GM18507 (cell line): ENCODE data around the gene NDUFV2.
A peak's percentile ranks its signal among the peaks of the same experiment; 100 is the strongest.

Experiments
- DNase-seq: peaks from one replicate; pipeline ENCODE4 v3.0.0; 2011; ENCODE audit warnings: low read depth; ENCODE audit not compliant: insufficient read length; ENCODE audit errors: extremely low spot score
- FAIRE-seq: peaks from 2 replicates; lab custom pipeline; 2011; peaks lifted over from hg19 to GRCh38; lab: Jason Lieb, UNC

Gene NDUFV2

GRCh38 chr18:9109523-9109922, 7.0 kb downstream of the NDUFV2 start:
- FAIRE-seq, result no peak
- no peak for DNase-seq

DNA sequence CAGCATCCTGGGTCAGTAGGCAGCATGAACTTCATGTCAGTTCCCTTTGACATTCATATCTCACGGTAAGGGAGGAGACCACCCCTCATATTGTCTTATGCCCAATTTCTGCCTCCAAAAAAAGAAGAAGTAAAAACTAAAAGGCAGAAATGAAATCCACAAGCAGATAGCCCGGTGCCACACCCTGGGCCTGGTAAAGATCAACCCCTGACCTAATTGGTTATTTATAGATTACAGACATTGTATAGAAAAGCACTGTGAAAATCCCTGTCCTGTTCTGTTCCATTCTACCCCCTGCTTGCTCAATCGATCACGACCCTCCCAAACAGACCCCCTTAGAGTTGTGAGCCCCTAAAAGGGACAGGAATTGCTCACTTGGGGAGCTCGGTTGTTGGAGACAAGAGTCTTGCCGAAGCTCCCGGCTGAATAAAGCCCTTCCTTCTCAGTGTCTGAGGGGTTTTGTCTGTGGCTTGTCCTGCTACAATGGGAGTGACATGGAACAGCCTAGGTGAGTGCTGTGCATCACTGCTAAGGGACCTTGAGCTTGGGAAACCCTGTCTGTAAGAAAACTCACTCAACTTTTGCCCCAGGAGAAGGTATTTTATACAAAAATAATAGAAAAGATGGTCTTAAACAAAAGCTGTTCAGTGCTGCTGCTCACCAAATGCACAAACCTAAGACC, 11.1 kb downstream of the NDUFV2 start:
- DNase-seq (no peak), FAIRE-seq (peak; percentile 42)

DNA sequence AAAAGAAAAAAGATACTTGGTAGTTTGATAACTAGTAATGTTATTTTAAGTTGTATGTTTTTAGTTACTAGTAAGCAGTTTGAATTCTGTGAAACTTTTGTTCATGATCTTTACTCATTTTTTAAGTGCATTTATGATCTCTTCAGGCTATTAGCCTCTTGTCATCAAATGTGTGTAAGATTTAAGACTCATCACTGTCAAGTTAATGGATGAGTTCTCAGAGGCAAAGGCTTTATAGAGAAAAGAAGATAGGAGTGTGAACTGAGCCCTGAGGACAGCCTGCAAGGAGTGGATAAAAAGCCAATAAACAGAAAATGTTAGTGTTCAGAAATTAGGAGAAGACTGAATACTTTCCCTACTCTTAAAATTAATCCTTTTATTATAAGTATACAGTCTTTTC, 13.5 kb downstream of the NDUFV2 start:
- peak; percentile 48 for FAIRE-seq

GRCh38 chr18:9117980-9118841, 15.7 kb downstream of the NDUFV2 start:
- DNase-seq, result no peak

More for the DNA sequence above, 13.5 kb downstream of the NDUFV2 start:
- no peak for DNase-seq

GRCh38 chr18:9120796-9121195, 18.3 kb downstream of the NDUFV2 start:
- FAIRE-seq, result no peak

More at GRCh38 chr18:9117980-9118841, 15.7 kb downstream of the NDUFV2 start:
- peak; percentile 78 for FAIRE-seq

GRCh38 chr18:9123520-9123919, 21.0 kb downstream of the NDUFV2 start:
- no peak for DNase-seq
- FAIRE-seq, result peak; percentile 53

More at GRCh38 chr18:9120796-9121195, 18.3 kb downstream of the NDUFV2 start:
- no peak for DNase-seq

DNA sequence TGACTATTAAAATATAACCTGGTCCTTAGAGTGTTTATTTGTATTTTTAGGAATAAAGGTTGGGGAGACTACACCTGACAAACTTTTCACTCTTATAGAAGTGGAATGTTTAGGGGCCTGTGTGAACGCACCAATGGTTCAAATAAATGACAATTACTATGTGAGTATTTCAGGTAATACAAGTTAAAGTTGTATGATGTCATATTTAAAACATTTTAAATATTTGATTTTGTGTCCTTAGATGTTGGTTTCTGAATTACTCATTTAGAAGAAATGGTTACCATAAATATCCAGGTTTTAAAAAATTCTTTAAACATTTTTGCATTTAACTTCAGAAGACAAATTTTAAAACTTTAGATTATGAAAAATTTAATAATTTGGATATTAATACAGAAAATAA, 22.3 kb downstream of the NDUFV2 start:
- DNase-seq (no peak), FAIRE-seq (no peak)

DNA sequence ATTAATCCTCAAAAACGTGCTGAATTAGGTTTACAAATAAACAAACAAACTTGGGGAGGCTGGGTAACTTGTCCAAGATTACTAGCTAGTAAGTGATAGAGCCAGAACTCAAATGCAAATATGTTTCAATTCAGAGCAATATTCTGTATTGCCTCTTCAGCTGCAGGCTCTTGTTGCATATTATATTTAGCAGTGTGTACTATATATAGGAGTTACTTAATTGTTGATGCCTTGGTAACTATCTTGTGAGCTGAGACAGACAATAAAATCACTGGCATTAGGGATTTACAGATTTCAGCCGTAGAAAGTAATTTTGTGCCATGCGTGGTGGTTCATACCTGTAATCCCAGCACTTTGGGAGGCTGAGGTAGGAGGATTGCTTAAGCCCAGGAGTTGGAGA, 23.8 kb downstream of the NDUFV2 start:
- peak; percentile 38 for FAIRE-seq
- DNase-seq, result no peak

DNA sequence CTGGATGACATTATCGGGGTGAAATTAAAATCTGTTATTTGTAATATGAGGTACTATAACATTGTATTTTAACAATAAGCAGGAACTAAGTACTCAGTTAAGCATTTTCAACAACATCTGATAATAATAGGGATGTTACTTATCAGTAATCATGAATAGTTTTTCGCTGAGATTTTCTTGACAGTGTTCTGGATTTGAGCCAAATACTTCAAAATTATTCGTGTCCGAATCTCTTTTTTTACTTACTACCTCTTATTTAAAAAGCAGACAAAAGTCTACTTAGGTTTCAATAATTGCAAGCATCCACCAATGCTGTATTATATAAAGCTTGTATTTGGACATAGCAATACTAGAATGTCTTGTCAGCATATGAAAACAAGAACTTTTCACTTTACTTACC, 27.7 kb downstream of the NDUFV2 start:
- FAIRE-seq, result no peak

DNA sequence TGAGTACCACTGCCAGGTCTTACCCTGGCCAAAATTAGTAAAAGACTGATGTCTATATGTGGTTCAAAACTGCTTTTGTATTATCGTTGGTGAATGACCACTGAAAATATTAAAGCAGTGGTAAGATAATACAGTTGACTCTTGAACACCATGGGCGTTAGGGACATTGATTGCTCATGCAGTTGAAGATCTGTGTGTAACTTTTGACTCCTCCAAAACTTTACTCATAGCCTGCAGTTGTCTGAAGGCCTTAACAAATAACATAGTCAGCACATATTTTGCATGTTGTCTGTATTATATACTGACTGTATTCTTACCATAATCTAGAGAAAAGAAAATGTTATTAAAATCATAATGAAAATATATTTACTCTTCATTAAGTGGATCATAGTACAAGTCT, 28.3 kb downstream of the NDUFV2 start:
- FAIRE-seq, result no peak

More for the DNA sequence above, 27.7 kb downstream of the NDUFV2 start:
- DNase-seq, result no peak

GRCh38 chr18:9132628-9133027, 30.1 kb downstream of the NDUFV2 start:
- no peak for FAIRE-seq
- DNase-seq, result no peak

More for the DNA sequence above, 28.3 kb downstream of the NDUFV2 start:
- DNase-seq, result no peak

GRCh38 chr18:9133225-9133624, 30.7 kb downstream of the NDUFV2 start:
- no peak for FAIRE-seq
- no peak for DNase-seq

GRCh38 chr18:9135081-9135911, 32.8 kb downstream of the NDUFV2 start:
- FAIRE-seq (no peak), DNase-seq (no peak)

DNA sequence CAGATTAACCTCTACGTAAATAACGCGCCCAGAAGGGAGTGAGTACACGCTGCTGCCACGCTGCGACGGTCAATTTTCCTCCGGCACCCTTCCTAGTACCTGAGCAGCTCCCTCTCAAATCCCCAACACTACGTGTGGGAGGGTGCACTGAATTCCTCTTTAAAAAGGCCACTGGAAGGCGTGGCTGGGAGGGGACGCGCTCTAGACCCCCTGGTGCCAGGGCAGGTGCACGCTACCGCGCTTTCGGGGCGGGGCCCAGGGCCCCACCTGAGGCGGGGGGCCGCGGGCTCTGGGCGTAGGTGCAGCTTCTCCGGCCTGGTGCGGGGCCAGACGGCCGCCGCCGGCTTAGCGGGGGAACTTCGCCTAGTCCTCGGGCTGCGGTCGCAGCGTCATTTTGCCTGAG, 33.4 kb downstream of the NDUFV2 start:
- peak; percentile 41 for FAIRE-seq
- no peak for DNase-seq

- FAIRE-seq (peak; percentile 92), DNase-seq (peak; percentile 94)
These were observed 34.0 kb downstream of the NDUFV2 start, which contains the start of gene ANKRD12 for GRCh38 chr18:9136315-9137155. Gene ANKRD12, plus strand, starts transcription at chr18:9136781. Its CDS starts 45,652 bp downstream, at chr18:9182433.

DNA sequence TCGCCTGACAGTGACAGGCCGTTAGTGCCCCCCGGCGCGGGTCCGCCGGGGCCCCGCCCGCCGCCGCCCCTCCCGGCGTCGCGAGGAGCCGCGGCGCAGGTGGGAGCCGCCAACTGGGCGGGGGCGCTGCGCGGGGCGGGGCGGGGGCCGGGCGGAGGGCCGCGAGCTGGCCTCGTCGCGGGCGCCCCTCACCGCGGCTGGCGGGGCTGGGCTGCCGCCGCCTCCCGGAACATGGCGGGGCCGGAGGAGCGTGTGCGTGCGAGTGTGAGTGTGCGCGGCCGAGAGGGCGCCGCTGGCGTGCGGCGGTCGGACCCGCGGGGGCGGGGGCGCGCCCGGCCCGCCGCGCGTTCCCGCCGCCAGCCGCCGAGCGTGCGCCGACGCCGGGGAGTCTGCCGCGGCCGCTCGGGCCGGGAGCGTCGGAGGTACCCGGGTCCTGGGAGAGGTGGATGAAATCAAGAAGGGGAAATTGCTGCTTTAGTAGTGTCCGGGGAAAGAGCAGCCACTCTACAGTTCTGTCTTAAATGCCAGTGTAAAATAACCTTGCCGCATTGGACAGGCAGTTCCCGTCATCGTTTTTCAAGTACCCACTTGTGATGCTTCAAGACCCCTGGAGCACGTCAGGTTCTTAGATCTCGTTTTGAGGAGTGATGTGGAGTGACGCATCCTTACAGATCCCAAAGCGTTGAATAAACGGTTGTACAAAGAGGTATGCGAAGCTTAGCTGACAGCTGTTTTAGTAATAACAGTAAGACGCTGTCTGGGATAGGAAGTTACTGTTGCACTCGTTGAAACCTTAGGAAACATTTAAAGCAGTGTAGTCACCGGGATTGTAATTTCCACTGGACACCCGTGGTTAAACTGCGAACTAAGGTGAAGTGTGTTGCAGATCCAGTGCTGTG, 34.9 kb downstream of the NDUFV2 start:
- FAIRE-seq (no peak), DNase-seq (no peak)

DNA sequence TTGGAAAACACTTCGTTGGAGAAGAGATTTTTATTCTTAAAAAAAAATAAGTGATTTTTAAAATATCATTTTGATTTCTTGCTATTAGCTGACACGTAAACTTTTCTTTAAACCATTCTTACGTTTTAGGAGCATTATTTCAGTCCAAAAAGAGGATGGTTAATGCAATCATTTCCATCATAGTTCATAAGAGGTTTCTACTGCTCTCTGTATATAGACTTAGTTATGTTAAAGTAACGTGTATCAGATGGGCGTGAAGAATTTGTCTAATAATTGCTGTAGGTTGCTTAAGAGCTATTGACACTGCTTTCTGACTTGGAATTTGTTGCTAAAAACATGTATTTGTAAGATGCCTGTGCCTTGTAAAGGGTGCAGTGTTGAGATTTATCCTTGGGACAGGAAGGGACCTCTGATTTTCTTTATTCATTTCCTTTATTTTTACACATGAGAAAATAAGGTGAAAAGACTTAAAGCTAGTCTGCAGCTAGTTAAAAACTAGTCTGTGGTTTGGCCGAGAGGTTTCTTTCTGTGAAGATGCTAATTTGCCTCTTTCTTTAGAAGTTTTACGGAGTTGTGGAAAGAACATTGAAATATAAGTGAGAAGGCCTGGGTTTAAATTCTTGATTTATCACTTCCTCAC, 37.0 kb downstream of the NDUFV2 start:
- FAIRE-seq (no peak), DNase-seq (no peak)
